ENCODE data around the gene MST1.

Gene MST1

GRCh38 chr3:49634736-49635135 is 54.5 kb downstream of the MST1 start:
- no peak for DNase-seq (ENCODE audit: low read depth in 2 of 2)

Measured in activated CD4-positive, alpha-beta T cell treated with anti-CD3 and anti-CD28 coated beads for 24 hours (primary cell).